HG02884 (cell line): Measurements from ENCODE around the gene EPHA3.

Source experiments
- ATAC-seq: cut with Tn5 transposase; IDR thresholded peaks from one replicate; pipeline ENCODE4 v1.9.1; 2021; ENCODE audit warnings: mild to moderate bottlenecking, moderate library complexity; ENCODE audit not compliant: unreplicated experiment

The EPHA3 gene

DNA sequence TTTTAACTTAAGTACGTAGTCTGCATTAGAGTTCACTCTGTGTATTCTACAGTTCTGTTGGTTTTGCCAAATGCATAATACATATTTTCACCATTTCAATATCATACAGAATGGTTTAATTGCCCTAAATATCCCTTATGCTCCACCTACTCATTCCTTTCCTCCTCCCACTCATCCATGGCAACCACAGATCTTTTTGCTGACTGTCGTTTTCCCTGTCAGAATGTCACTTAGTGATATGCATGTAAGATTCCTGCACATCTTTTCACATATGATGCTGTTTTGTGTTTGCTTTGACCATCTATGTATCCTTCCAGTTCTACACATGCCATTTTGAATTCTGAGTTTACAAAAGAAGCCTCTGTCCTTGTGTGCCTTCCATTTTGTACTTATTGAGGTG is 36.7 kb downstream of the EPHA3 start:
- no peak for ATAC-seq

- no peak for ATAC-seq
These were observed 38.6 kb downstream of the EPHA3 start for GRCh38 chr3:89145995-89146394.

GRCh38 chr3:89154416-89154815 is 47.0 kb downstream of the EPHA3 start:
- no peak for ATAC-seq

DNA sequence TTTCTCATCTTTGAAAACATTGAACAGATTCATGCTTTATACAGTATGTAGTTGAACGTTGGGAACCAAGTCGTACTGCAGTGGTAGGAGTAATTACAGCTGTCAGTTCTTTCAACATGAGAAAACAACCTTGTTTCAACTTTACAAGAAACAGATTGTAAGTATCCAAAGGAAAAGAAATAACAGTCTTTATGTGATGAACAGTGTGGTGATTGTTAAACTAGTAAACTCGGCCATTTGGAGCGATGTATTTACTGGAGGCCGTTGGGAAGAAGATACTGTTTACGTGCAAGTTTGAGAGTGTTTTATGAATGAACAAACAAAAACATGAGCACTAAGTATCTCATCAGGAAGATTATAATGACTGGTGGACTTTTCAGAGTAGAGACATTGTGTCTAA is 48.4 kb downstream of the EPHA3 start:
- ATAC-seq, result no peak

GRCh38 chr3:89157575-89157974 is 50.2 kb downstream of the EPHA3 start:
- no peak for ATAC-seq

DNA sequence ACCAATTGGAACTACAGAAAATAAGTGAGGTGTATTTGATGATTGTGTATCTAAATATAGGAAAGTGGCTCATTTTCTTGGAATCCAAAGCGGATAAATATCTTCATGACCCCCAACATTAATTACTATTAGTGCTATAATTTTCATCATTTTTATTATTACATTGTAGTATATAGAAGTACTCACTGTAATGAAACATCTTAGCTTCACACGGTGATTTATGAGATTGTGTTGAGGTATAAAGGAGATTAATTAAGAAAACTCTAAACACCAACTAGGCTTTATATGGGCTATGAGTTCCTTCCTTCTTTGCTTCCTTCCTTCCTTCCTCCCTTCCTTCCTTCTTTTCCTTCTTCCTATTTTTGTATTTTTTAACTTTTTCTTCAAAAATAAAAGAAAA is 52.2 kb downstream of the EPHA3 start:
- no peak for ATAC-seq

DNA sequence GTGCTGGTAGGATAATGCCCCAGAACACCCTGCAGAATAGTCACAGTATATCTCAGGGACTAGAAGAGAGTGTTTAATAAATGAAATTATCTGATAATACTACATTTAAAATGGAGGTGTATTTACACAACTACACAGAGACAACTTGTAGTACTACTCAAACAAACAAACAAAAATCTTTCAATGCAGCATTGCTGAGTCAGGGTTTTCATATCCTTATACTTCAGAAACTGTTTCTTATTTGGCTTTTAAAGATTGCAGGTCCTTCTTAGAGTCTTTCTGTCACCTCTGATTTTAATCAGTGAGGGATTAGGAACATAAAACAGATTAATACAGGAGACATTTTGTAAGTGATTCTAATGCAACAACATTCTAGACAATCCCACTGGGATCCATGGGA is 57.4 kb downstream of the EPHA3 start:
- ATAC-seq, result no peak

DNA sequence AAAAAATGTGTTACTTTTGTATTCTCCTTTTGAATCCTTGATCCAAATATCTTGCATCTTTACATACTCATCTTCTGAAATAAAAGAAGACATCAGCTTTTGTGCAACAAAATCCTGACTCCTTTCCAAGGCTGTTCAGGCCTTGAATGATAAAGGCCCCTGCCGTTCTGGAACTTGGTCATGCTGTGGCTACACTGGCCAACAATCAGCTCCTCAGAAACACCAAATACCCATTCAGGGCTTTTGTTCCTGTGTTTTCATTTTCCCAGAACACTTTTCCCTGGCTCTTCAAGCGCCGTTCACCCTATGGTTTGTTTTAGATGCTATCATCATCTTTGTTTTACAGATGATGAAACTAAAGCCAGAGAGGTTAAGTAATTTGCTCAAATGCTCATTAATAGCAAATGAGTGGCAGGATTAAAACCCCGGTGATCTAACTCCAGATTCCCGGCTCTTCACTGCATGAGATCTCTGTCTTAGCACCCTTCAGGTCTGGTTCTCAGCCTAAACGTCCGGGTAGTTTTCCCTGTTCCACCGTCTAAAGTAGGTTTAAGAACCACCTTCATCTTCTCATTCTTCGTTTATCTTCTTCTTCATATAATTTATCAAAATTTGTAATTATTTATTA is 58.3 kb downstream of the EPHA3 start:
- no peak for ATAC-seq

GRCh38 chr3:89171687-89172545 is 64.5 kb downstream of the EPHA3 start:
- no peak for ATAC-seq

DNA sequence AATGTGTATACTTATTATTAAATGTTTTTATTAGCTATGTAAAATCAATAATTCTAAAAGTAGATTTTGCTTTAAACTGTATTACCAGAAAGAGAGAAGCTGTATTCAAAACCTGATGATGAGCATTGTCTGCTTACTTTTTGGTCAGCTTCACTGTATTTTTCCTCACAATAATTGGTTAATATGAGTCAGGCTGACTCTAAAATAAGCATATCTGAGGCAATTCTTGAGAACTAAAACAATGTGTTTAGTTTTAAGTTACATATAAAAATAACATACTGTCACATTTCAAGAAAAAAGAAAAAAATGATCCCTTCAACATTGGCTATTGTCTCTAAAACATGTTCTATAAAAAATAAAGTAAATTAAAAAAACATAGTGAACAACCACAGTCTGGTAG is 66.1 kb downstream of the EPHA3 start:
- ATAC-seq, result no peak

- ATAC-seq, result peak; percentile 78
These were observed 72.1 kb downstream of the EPHA3 start for GRCh38 chr3:89179355-89180001.

- no peak for ATAC-seq
These were observed 72.9 kb downstream of the EPHA3 start for GRCh38 chr3:89180334-89180733.

DNA sequence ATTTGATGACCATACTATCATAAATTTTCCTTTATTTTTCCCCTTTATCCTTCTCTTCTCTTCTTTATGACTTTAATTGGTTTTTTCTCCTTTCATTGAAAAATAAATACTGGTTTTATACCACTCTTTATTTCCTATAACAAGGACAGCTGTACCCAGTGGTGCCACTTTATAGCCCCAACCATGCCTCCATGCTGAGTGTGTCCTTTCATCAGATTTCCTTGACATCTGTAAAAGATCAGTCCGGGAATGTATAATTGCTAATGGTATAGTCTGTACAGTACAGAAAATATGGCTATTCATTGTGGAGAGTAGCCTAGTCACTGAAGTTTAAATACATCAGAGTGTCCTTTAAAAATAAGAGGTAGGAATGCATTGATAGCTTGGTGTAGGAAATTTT is 74.6 kb downstream of the EPHA3 start:
- ATAC-seq, result no peak

GRCh38 chr3:89184151-89184995 is 77.0 kb downstream of the EPHA3 start:
- no peak for ATAC-seq

DNA sequence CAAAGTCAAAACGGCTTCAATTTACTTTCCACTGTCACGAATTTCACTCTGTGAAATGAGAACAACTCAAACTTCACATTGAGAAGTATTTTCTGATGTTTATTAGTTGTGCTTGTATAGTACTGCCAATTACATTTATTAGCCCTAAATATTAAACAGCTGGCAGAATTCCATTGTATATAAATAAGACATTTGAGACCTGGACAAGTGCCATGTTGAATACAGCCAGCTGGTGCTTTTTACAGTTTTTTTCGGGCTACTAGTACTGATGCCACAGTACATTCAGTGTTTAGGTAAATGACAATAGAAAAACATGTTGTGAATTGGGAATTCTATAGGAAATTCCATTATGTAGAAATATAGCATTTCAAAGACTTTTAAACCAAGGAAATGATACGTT is 79.0 kb downstream of the EPHA3 start:
- ATAC-seq, result no peak

DNA sequence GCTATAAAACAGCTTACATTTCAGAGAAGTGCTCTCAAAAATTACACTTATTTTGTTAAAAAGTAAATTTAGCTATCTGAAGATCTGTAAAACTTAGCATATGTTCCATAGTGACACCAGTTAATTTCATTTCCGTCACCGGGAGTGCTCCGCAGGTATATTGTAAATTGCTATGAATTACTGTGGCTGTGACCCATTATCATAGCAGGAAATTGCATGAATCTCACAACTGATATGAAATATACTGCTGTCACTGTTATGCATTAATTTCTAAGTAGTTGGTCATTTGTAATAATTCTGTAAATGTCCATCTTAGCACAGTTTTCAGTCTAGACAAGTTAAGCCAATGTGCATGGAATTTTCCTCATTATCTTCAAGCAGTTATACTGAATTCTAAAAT is 91.2 kb downstream of the EPHA3 start:
- no peak for ATAC-seq

- ATAC-seq, result no peak
These were observed 105.2 kb downstream of the EPHA3 start for GRCh38 chr3:89212619-89213018.

GRCh38 chr3:89216016-89216739 is 108.8 kb downstream of the EPHA3 start:
- ATAC-seq, result no peak

DNA sequence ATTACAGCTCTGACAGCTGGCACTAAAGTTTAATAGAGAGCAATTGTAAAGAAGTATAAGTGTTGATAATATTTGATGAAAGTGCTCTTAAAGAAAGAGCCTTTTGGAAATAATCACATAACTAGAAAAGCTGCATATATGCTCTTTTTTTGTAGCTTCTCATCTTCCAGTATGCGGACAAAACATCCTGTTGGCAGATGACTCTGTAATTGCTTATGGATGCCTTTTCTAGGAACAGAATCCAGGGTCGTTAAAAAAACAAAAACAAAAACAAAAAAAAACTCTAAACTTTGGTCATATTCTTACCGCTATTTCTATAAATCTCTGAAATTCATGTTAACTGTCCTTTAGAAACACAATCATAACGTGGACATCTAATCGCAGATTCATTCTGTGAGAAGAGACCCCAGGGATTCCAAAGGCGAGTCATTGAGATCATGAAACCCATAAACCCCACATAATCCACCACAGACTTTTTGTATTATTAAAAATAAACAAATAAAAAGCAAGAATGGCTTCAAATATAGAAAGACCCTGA is 109.8 kb downstream of the EPHA3 start:
- ATAC-seq, result no peak

- ATAC-seq, result no peak
These were observed 114.5 kb downstream of the EPHA3 start for GRCh38 chr3:89221924-89222323.
